ENCODE measurements around the gene RAB20.
A peak's percentile ranks its signal among the peaks of the same experiment; 100 is the strongest.

- TF ChIP-seq CTCF (IDR thresholded peaks at IDR 0.05 in 8 of 11, conservative IDR thresholded peaks at IDR 0.05 in 3 of 11) (no peak), POLR2AphosphoS5 (IDR thresholded peaks at IDR 0.05) (peak in 1 of 3 donors; percentile 64)
Measured at GRCh38 chr13:110531671-110532083, 29.8 kb downstream of the RAB20 start.

All from spleen (tissue), 7 donors.